Measurements from ENCODE around the gene NOS3.

Gene NOS3

GRCh38 chr7:150944066-150945042 is 46.5 kb upstream of the NOS3 start:
- H3K4me3 ChIP-seq (replicated peaks; ENCODE audit: low read depth, low read length): no peak overlapping the region
- DNase-seq (ENCODE audit: extremely low read depth, low read depth): no peak
- TF ChIP-seq, protein P1, sequence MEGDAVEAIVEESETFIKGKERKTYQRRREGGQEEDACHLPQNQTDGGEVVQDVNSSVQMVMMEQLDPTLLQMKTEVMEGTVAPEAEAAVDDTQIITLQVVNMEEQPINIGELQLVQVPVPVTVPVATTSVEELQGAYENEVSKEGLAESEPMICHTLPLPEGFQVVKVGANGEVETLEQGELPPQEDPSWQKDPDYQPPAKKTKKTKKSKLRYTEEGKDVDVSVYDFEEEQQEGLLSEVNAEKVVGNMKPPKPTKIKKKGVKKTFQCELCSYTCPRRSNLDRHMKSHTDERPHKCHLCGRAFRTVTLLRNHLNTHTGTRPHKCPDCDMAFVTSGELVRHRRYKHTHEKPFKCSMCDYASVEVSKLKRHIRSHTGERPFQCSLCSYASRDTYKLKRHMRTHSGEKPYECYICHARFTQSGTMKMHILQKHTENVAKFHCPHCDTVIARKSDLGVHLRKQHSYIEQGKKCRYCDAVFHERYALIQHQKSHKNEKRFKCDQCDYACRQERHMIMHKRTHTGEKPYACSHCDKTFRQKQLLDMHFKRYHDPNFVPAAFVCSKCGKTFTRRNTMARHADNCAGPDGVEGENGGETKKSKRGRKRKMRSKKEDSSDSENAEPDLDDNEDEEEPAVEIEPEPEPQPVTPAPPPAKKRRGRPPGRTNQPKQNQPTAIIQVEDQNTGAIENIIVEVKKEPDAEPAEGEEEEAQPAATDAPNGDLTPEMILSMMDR (IDR thresholded peaks at IDR 0.05; ENCODE audit: low read depth, low read length, missing control alignments): no peak

DNA sequence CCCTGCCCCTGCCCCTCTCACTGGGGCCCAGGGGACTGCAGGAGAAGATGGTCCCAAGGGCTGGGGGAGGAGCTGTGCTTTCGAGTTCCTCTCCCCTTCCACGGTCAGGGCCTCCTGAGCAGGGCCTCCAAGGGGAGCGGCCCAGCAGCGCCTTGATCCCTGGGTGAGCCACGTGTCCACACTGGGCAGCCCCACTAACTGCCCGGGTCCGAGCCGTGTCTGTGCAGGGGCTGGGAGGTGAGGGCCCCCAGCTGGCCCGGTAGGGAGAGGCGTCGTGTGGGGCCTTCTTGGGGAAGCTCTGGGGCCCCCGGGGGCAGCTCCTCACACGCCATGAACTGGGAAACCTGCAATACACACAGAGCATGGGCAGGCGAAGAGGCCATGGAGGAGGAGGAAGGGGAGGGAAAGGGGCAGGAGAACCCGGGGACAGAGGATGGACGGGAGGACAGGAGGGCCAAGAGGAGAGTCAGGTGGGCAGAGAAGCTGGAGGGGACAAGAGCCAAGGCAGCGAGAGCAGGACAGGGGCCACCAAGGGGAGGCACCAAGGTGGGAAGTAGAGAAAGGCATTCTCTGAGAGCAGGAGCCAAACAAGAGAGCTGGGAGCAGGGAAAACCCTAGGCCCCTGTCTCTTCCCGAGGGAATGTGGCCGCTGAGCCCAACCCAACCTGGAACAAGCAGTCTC is 45.5 kb upstream of the NOS3 start:
- H3K4me3 ChIP-seq (replicated peaks; ENCODE audit: low read depth, low read length): no peak overlapping the region
- TF ChIP-seq, protein P1 (IDR thresholded peaks at IDR 0.05; ENCODE audit: low read depth, low read length, missing control alignments): no peak
- no peak for DNase-seq (ENCODE audit: extremely low read depth, low read depth)

GRCh38 chr7:150945853-150946420 is 44.9 kb upstream of the NOS3 start:
- DNase-seq (ENCODE audit: extremely low read depth, low read depth): no peak
- TF ChIP-seq, protein P1 (IDR thresholded peaks at IDR 0.05; ENCODE audit: low read depth, low read length, missing control alignments): no peak
- H3K4me3 ChIP-seq (replicated peaks; ENCODE audit: low read depth, low read length): no peak overlapping the region

DNA sequence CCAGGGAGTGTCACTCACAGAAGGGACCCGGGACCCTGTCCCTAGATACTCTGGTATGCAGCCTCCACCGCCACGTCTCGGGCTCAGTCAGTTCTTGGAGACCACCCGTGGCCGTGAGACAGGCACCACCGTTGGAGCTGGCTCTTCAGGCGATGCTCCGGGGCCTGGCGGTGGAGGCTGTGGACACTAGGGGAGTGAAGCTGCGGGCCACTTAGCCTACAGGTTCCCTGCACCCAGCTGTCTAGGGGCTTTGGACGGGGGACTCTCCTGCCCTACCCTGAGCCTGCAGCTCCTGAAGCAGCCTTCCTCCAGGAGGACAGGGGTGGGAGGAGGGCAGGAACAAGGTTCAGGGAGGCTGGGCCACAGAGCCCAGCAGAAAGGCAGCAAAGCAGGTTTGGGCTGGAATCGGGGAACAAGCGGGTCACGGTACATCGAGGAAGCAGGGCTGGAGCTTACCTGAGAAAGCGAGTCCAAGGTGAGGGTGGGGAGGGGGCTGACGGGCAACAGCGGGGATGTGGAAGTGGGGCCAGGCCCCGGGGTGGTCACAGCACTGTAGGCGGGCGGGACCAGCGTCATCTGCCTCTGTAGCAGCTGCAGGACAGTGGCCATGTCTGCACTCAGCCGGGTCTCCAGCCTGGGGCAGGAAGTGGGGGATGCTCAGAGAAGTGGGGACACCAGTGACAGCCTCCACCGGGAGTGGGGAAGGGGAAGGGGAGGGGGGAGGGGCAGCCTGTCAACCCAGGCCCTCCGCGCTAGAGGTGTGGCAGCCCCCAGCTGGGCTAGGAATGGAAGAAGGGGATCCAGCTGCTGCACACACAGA is 44.2 kb upstream of the NOS3 start:
- H3K4me3 ChIP-seq (replicated peaks; ENCODE audit: low read depth, low read length): no peak overlapping the region
- no peak for DNase-seq (ENCODE audit: extremely low read depth, low read depth)
- TF ChIP-seq, protein P1 (IDR thresholded peaks at IDR 0.05; ENCODE audit: low read depth, low read length, missing control alignments): no peak

- TF ChIP-seq, protein P1 (IDR thresholded peaks at IDR 0.05; ENCODE audit: low read depth, low read length, missing control alignments): no peak
- H3K4me3 ChIP-seq (replicated peaks; ENCODE audit: low read depth, low read length): no peak overlapping the region
- no peak for DNase-seq (ENCODE audit: extremely low read depth, low read depth)
Observed at GRCh38 chr7:150947241-150947745, 43.5 kb upstream of the NOS3 start.

All from HFF-Myc (cell line).